IMR-90 (cell line): ENCODE measurements around the gene TOPORS. TPM values are rescaled to one million over a fixed set of nuclear protein-coding genes. Genes with fewer than 3 reads are reported as not detected.

Experiments
- ATAC-seq: fragments of 200-7000 bp; cut with Tn5 transposase; 2 replicates; pipeline ENCODE4 v1.9.1; 2020; ENCODE audit warnings: low read depth, mild to moderate bottlenecking, moderate library complexity
- BruUV-seq: library from RNA; stranded (reverse); fragments of 400-500 nt; replicated peaks from 2 replicates; lab custom pipeline; 2021; lab: Mats Ljungman, UMichigan
- CTCF ChIA-PET: fragments of 300-600 bp; formaldehyde crosslinking; extraction: SDS; loops from one replicate; lab custom pipeline; 2021; ENCODE audit warnings: antibody characterized with exemption; lab: Yijun Ruan, JAX
- POLR2A ChIA-PET: fragments of 300-600 bp; sonication (Branson Sonifier 250); formaldehyde crosslinking; loops from one replicate; lab custom pipeline; 2022; ENCODE audit warnings: antibody characterized with exemption; ENCODE audit not compliant: unreplicated experiment; lab: Charles Lee
- DNase-seq: peaks from one replicate; pipeline ENCODE4 v3.0.0; 2013
- H2AFZ ChIP-seq: replicated peaks from 2 replicates; pipeline ENCODE3; 2013; ENCODE audit warnings: low read length, mild to moderate bottlenecking; ENCODE audit not compliant: poor library complexity
- H2AK5ac ChIP-seq: 2 replicates; pipeline ENCODE4 v1.6.1; 2013; ENCODE audit warnings: low read depth, low read length, inconsistent platforms
- H2AK9ac ChIP-seq: replicated peaks from 2 replicates; pipeline ENCODE3; 2013; ENCODE audit warnings: mild to moderate bottlenecking, low read depth, low read length, moderate library complexity; ENCODE audit not compliant: poor library complexity
- H2BK120ac ChIP-seq: 2 replicates; pipeline ENCODE4 v1.6.1; 2013; ENCODE audit warnings: low read depth, low read length, inconsistent platforms
- H2BK15ac ChIP-seq: 3 replicates; pipeline ENCODE4 v1.6.1; 2013; ENCODE audit warnings: low read depth, low read length, inconsistent platforms
- H2BK20ac ChIP-seq: 2 replicates; pipeline ENCODE4 v1.6.1; 2013; ENCODE audit warnings: low read depth, mild to moderate bottlenecking, inconsistent platforms, low read length, moderate library complexity
- H2BK5ac ChIP-seq: 2 replicates; pipeline ENCODE4 v1.6.1; 2013; ENCODE audit warnings: mild to moderate bottlenecking, low read depth, low read length, inconsistent platforms; ENCODE audit not compliant: poor library complexity, severe bottlenecking
- H3K14ac ChIP-seq: replicated peaks from 2 replicates; pipeline ENCODE4 v1.6.1; 2013; ENCODE audit warnings: low read depth, low read length, inconsistent platforms
- H3K18ac ChIP-seq: 2 replicates; pipeline ENCODE4 v1.6.1; 2013; ENCODE audit warnings: low read depth, low read length, control low read depth
- H3K23ac ChIP-seq: 2 replicates; pipeline ENCODE4 v1.6.1; 2013; ENCODE audit warnings: low read depth, low read length, inconsistent platforms
- H3K27ac ChIP-seq: 2 replicates; pipeline ENCODE4 v1.5.1; 2013; ENCODE audit warnings: mild to moderate bottlenecking, control low read depth, low read length; ENCODE audit not compliant: insufficient read depth
- H3K27me3 ChIP-seq: 2 replicates; pipeline ENCODE4 v1.6.1; 2013; ENCODE audit warnings: low read length; ENCODE audit not compliant: control insufficient read depth, insufficient read depth
- H3K36me3 ChIP-seq: 2 replicates; pipeline ENCODE4 v1.6.1; 2013; ENCODE audit warnings: low read length, mixed read lengths; ENCODE audit not compliant: control insufficient read depth, insufficient read depth
- H3K4ac ChIP-seq: 2 replicates; pipeline ENCODE4 v1.6.1; 2013; ENCODE audit warnings: low read depth, low read length, inconsistent platforms
- H3K4me1 ChIP-seq: 2 replicates; pipeline ENCODE4 v1.6.1; 2013; ENCODE audit warnings: low read length, mixed read lengths; ENCODE audit not compliant: control insufficient read depth, insufficient read depth
- H3K4me2 ChIP-seq: 2 replicates; pipeline ENCODE4 v1.6.1; 2013; ENCODE audit warnings: low read depth, mild to moderate bottlenecking, control low read depth, low read length, moderate library complexity
- H3K4me3 ChIP-seq: 2 replicates; pipeline ENCODE4 v1.5.1; 2013; ENCODE audit warnings: low read depth, mild to moderate bottlenecking, control low read depth, low read length, moderate library complexity; ENCODE audit not compliant: insufficient read depth
- H3K56ac ChIP-seq: 2 replicates; pipeline ENCODE4 v1.6.1; 2013; ENCODE audit warnings: low read length, inconsistent platforms; ENCODE audit not compliant: insufficient read depth; ENCODE audit errors: extremely low read depth
- H3K79me1 ChIP-seq, 2 experiments: 2 replicates each; pipeline ENCODE4 v1.6.1; 2013; ENCODE audit warnings: low read length in 2 of 2, inconsistent platforms in 1 of 2, low read depth in 1 of 2
- H3K9ac ChIP-seq: 2 replicates; pipeline ENCODE4 v1.6.1; 2013; ENCODE audit warnings: low read depth, low read length, control low read depth
- H3K9me1 ChIP-seq: 2 replicates; pipeline ENCODE4 v1.6.1; 2013; ENCODE audit warnings: low read length, inconsistent platforms; ENCODE audit not compliant: insufficient read depth
- H3K9me3 ChIP-seq: 2 replicates; pipeline ENCODE4 v1.6.1; 2013; ENCODE audit warnings: low read length; ENCODE audit not compliant: control insufficient read depth, insufficient read depth
- H4K20me1 ChIP-seq: 2 replicates; pipeline ENCODE4 v1.6.1; 2013; ENCODE audit warnings: low read length, inconsistent platforms; ENCODE audit not compliant: insufficient read depth
- H4K5ac ChIP-seq: 2 replicates; pipeline ENCODE4 v1.6.1; 2013; ENCODE audit warnings: mild to moderate bottlenecking, low read depth, low read length, control low read depth
- H4K8ac ChIP-seq, 2 experiments: 2 replicates each; pipeline ENCODE4 v1.6.1; 2013; ENCODE audit warnings: low read depth in 2 of 2, low read length in 2 of 2, control low read depth in 1 of 2, inconsistent platforms in 1 of 2
- H4K91ac ChIP-seq: 2 replicates; pipeline ENCODE4 v1.6.1; 2013; ENCODE audit warnings: low read depth, low read length, inconsistent platforms; ENCODE audit not compliant: insufficient read depth
- BHLHE40 ChIP-seq: fragments of 150-350 bp; IDR thresholded peaks from 2 replicates; pipeline ENCODE4 v1.6.1; 2016; ENCODE audit warnings: mild to moderate bottlenecking, low read depth, low read length
- CEBPB ChIP-seq: IDR thresholded peaks from 2 replicates; pipeline ENCODE4 v1.6.1; 2012; ENCODE audit warnings: low read depth, low read length, improper control_type of control experiment
- FOS ChIP-seq: fragments of 150-350 bp; IDR thresholded peaks from 2 replicates; pipeline ENCODE4 v1.6.1; 2016; ENCODE audit warnings: low read depth, low read length
- MAFK ChIP-seq: IDR thresholded peaks from 2 replicates; pipeline ENCODE4 v1.6.1; 2012; ENCODE audit warnings: low read depth, low read length, improper control_type of control experiment
- MAZ ChIP-seq: IDR thresholded peaks from 2 replicates; pipeline ENCODE4 v1.6.1; 2012; ENCODE audit warnings: low read depth, mild to moderate bottlenecking, low read length, improper control_type of control experiment, moderate library complexity, borderline replicate concordance
- MXI1 ChIP-seq: IDR thresholded peaks from 2 replicates; pipeline ENCODE4 v1.6.1; 2012; ENCODE audit warnings: low read depth, mild to moderate bottlenecking, low read length, moderate library complexity, borderline replicate concordance
- RAD21 ChIP-seq: IDR thresholded peaks from 2 replicates; pipeline ENCODE4 v1.6.1; 2012; ENCODE audit warnings: low read length, improper control_type of control experiment
- RCOR1 ChIP-seq: IDR thresholded peaks from 2 replicates; pipeline ENCODE4 v1.6.1; 2012; ENCODE audit warnings: mild to moderate bottlenecking, low read length, improper control_type of control experiment; ENCODE audit not compliant: insufficient replicate concordance
- RFX5 ChIP-seq: IDR thresholded peaks from 2 replicates; pipeline ENCODE4 v1.8.0; 2012; ENCODE audit warnings: low read depth, mild to moderate bottlenecking, low read length, moderate library complexity
- SMC3 ChIP-seq: fragments of 150-350 bp; IDR thresholded peaks from 2 replicates; pipeline ENCODE4 v1.6.1; 2016; ENCODE audit warnings: low read depth, mild to moderate bottlenecking, antibody characterized with exemption, low read length, moderate library complexity
- dilution Hi-C: fragments of 300-500 bp; cut with HindIII; formaldehyde crosslinking; loops from one replicate; pipeline ENCODE4 v1.14.3; 2018; ENCODE audit warnings: low sequenced_read_pairs; ENCODE audit not compliant: unreplicated experiment
- in situ Hi-C: fragments of 300-500 bp; cut with MboI; formaldehyde crosslinking; loops from 3 replicates; pipeline ENCODE4 v1.14.3; 2019; ENCODE audit warnings: low sequenced_read_pairs, inconsistent platforms, mixed read lengths
- intact Hi-C: fragments of 100-400 bp; cut with micrococcal nuclease; formaldehyde crosslinking; loops from 2 replicates; pipeline ENCODE4 v1.10.0; 2022
- polyA plus RNA-seq, 3 experiments: library from polyadenylated mRNA; depleted of rRNA; stranded (reverse); fragments of >200 nt; gene quantifications; 2 replicates each; pipeline ENCODE4 v1.2.3, GENCODE V29; 2012; ENCODE audit warnings: low replicate concordance in 1 of 3
- total RNA-seq: library from RNA; depleted of rRNA; stranded (reverse); fragments of >200 nt; gene quantifications from 2 replicates; pipeline ENCODE4 v1.2.3, GENCODE V29; 2012
- TF ChIP-seq, protein P1 (sequence below): fragments of 150-350 bp; IDR thresholded peaks from 2 replicates; pipeline ENCODE4 v1.6.1; 2016; ENCODE audit warnings: low read depth, mild to moderate bottlenecking, low read length, moderate library complexity, borderline replicate concordance
- TF ChIP-seq, protein P2 (sequence below): fragments of 150-350 bp; IDR thresholded peaks from 2 replicates; pipeline ENCODE4 v1.6.1; 2017; ENCODE audit warnings: mild to moderate bottlenecking, antibody characterized with exemption, low read length, low read depth

The TOPORS gene
- total and polyA plus RNA-seq, 2 of the 4 experiments (the other 2 are of a cell fraction), result 7.4 to 27.8 TPM

GRCh38 chr9:32554591-32554990 is 2.2 kb upstream of the TOPORS start:
- DNase-seq (no peak), ATAC-seq (no peak)
- no peak overlapping the region for H3K4me3 ChIP-seq
- H2BK120ac ChIP-seq, result no peak overlapping the region
- no peak overlapping the region for H3K9ac ChIP-seq
- H3K18ac ChIP-seq, result no peak overlapping the region
- peaks cover 11% of the 10 kb centered on the region for H4K20me1 ChIP-seq
- no peak overlapping the region for H3K27ac ChIP-seq
- TF ChIP-seq SMC3 (no peak), RFX5 (no peak), MAFK (no peak), FOS (no peak), RCOR1 (no peak), RAD21 (no peak), MAZ (no peak), MXI1 (no peak), CEBPB (no peak), BHLHE40 (no peak)
- TF ChIP-seq, protein P1, sequence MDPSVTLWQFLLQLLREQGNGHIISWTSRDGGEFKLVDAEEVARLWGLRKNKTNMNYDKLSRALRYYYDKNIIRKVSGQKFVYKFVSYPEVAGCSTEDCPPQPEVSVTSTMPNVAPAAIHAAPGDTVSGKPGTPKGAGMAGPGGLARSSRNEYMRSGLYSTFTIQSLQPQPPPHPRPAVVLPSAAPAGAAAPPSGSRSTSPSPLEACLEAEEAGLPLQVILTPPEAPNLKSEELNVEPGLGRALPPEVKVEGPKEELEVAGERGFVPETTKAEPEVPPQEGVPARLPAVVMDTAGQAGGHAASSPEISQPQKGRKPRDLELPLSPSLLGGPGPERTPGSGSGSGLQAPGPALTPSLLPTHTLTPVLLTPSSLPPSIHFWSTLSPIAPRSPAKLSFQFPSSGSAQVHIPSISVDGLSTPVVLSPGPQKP, result no peak
- TF ChIP-seq, protein P2, sequence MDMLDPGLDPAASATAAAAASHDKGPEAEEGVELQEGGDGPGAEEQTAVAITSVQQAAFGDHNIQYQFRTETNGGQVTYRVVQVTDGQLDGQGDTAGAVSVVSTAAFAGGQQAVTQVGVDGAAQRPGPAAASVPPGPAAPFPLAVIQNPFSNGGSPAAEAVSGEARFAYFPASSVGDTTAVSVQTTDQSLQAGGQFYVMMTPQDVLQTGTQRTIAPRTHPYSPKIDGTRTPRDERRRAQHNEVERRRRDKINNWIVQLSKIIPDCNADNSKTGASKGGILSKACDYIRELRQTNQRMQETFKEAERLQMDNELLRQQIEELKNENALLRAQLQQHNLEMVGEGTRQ, result no peak
- peaks cover 34 to 46% of the 10 kb centered on the region in 2 experiments for H3K79me1 ChIP-seq
- no peak overlapping the region for H3K56ac ChIP-seq
- no peak overlapping the region for H4K8ac ChIP-seq
- intact Hi-C loops (no loop called here), dilution Hi-C loops (loop anchor here (25.0 kb wide), 1 partner anchor 117 kb away; no protein-coding TSS in a partner anchor), in situ Hi-C loops (no loop called here)
- no peaks in the 10 kb centered on the region; the same call in 1 of the 2 replicates for H3K4me1 ChIP-seq
- no peaks in the 10 kb centered on the region; the same call in 1 of the 2 replicates for H3K9me1 ChIP-seq
- no peak overlapping the region for H2AK9ac ChIP-seq
- H3K36me3 ChIP-seq, result no peaks in the 10 kb centered on the region
- BruUV-seq, result no TSS peak
- H3K23ac ChIP-seq, result no peak overlapping the region
- no peak overlapping the region for H2AFZ ChIP-seq
- H2BK15ac ChIP-seq, result no peak overlapping the region
- H3K27me3 ChIP-seq, result no peaks in the 10 kb centered on the region
- CTCF ChIA-PET, result interaction anchor here (0.6 to 1.6 kb wide), 3 partner anchors 18 to 28 kb away, joined by 3 to 6 read pairs (median 5); partner anchors contain the start of gene RIGI
- H4K5ac ChIP-seq, result no peak overlapping the region
- POLR2A ChIA-PET, result interaction anchor here (0.6 kb wide), 1 partner anchor 1152 kb away, joined by 13 read pairs; no protein-coding TSS in a partner anchor
- no peak overlapping the region for H3K4me2 ChIP-seq
- H2BK20ac ChIP-seq, result no peak overlapping the region
- no peak overlapping the region for H2AK5ac ChIP-seq
- no peak overlapping the region for H3K4ac ChIP-seq
- H2BK5ac ChIP-seq, result no peak overlapping the region
- no peaks in the 10 kb centered on the region for H3K9me3 ChIP-seq
- H4K91ac ChIP-seq, result no peak overlapping the region
- no peak overlapping the region for H3K14ac ChIP-seq
